Suppressor macrophage treated with lipopolysaccharide for 1 hour (primary cell): ENCODE results near the gene SPTBN4.
A peak's percentile ranks its signal among the peaks of the same experiment; 100 is the strongest.

Experiments used
- DNase-seq, 3 donors: peaks; one replicate each; pipeline ENCODE4 v3.0.0-alpha.2; 2020 to 2022

The SPTBN4 gene

DNA sequence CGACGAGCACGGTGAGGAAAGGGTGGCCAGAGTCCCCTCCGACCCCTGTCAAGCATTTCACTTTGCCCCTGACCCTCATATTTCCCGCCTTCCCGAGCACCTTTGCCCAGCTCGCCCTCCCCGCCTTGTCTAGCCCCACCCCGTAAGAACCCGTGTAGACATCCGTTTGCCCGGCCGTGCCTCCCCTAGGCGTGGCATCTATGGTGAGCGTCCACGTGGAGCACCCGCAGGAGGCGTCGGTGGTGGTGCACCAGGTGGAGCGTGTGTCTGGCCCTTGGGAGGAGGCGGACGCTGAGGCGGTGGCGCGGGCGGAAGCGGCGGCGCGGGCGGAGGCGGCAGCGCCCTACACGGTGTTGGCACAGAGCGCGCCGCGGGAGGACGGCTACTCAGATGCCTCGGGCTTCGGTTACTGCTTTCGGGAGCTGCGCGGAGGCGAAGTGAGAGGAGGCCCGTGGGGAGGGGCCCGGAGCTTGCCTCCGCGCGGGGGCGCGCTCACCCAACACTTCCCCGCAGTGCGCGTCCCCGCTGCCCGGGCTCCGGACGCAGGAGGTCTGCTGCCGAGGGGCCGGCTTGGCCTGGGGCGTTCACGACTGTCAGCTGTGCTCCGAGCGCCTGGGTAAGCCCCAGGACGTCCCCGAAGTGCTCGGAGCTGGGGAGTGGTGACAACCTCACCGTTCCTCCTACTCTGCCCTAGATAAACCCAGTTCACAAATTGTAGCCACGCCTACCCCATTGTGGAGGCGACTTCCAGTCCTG, 138.6 kb downstream of the SPTBN4 start:
- peak; percentile 79 to 91 (median 84) for DNase-seq

DNA sequence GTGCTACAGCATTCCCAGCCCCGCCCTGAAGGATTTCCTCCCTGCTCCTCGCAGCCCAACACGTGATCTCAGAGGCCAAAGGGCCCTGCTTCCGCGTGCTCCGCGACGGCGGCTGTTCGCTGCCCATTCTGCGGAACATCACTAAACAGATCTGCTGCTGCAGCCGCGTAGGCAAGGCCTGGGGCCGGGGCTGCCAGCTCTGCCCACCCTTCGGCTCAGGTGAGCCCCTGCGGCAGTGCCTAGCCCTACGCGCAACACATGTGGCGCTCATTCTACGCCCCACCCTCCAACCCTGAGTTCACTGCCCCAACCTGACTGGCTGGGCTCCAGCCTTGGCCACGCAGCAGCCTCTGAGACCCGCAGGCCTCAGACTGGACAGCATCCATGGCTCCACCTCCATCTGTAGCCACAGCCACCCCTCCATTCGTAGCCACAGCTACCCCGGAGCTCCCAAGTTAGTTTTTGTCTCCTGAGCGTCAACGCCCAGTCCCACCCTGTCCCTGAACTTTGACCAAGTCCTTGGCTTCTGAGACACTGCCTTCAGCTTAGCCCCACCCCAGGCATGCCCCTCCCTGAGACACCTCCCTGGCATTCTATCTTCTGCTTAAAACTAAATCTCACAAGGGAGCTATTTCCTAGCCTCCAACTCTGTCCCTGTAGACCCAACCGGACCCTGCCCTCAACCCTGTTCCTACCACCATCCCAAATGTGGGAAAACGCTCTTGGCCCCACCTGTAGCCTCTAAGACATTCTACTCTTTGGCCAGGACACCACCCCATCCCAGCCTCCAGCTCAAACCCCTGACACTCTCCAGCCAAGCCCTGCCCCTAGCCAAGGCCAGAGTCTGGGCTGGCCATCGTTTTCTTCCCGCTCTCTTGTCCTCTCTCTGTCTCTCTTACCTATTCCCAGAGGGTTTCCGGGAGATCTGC, 140.8 kb downstream of the SPTBN4 start:
- no peak for DNase-seq

DNA sequence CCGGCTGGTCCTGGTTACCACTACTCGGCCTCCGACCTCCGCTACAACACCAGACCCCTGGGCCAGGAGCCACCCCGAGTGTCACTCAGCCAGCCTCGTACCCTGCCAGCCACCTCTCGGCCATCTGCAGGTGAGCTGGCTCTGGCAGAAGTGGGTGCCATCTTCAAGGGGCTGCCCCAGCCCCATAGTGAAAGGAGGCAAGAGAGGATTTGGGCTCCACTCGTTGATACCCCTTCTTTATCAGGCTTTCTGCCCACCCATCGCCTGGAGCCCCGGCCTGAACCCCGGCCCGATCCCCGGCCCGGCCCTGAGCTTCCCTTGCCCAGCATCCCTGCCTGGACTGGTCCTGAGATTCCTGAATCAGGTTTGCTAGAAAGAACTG, 141.4 kb downstream of the SPTBN4 start:
- DNase-seq, result no peak

DNA sequence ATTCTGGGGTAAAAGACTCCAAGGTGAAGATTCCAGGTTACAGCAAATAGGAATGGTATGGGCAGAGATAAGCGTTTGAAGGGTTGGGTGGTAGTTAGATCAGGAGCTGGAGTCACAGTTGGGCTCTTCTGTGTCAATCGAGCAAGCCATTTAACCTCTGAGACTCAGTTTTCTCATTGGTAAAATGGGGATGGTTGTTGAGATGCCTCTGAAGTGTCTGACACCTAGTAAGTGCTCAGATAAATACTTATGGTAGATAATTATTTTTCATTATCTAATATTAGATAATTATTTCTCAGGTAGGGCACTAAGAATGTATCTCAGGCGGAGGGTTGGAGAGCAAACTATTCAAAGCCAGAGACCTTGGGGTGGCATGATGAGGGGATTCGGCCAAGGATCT, 142.2 kb downstream of the SPTBN4 start:
- no peak for DNase-seq

DNA sequence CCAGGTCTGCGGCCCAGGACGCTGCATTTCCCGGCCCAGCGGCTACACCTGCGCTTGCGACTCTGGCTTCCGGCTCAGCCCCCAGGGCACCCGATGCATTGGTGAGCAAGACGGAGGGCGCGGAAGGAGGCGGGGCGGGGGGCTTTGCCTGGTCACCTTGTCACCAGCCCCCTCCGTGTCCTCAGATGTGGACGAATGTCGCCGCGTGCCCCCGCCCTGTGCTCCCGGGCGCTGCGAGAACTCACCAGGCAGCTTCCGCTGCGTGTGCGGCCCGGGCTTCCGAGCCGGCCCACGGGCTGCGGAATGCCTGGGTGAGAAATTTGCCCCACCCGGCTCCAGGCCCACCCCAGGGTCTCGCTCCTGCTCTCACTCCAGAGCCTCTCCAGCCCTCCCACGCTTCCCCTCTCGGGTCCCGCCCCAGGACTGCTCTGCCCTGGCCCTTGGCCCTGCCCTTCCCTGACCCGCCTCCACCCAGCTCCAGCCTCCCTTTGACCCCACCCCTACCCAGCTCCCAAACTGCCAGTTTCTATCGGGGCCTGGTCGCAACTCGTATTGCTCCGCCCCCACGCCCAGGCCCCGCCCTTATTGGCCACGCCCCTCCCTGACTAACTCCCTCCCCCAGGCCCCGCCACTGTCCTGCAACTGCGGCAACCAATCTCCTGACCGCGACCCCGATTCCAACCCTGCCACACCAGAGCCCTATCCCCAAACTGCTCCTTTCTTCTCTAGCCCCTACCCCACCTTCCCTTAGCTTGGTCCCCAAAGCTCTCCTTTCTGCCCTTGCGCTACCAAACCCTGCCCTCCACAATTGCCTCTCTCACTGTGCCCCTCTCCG, 143.0 kb downstream of the SPTBN4 start:
- DNase-seq, result peak; percentile 92 to 98 (median 95)

DNA sequence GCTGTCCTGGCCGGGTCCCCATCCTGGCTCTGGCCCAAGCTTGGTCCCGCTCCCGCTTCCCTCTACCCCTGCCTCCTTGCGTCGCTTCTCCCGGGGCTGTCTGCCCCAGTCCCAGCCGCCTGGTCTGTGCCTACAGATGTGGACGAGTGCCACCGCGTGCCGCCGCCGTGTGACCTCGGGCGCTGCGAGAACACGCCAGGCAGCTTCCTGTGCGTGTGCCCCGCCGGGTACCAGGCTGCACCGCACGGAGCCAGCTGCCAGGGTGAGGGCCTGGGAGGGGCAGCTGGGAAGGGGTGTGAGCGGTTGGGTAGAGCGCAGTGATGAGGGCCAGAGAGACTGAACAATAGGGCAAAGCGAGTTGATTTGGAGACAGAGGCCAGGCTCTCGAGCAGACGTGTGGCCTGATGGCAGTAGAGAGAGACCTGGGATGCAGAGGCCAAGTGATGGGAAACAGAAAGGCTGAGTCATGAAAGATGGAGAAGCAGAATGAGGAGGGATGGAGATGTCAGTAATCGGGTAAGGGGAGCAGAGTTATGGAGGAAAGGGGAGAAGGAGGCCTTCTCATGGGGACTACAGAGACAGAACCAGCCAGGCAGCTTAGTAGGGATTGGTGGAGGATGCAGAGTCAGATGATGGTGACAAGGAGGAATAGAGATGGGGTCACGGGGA, 143.7 kb downstream of the SPTBN4 start:
- peak in 1 of 3 donors; percentile 51 for DNase-seq

DNA sequence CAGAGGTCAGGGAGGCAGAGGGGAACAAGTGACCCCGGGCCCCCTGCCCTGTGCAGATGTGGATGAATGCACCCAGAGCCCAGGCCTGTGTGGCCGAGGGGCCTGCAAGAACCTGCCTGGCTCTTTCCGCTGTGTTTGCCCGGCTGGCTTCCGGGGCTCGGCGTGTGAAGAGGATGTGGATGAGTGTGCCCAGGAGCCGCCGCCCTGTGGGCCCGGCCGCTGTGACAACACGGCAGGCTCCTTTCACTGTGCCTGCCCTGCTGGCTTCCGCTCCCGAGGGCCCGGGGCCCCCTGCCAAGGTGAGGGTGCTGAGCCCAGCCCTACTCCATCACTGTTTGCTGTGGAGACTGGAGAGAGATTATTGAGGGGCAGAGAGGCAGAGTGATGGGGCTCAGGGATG, 144.3 kb downstream of the SPTBN4 start:
- no peak for DNase-seq

DNA sequence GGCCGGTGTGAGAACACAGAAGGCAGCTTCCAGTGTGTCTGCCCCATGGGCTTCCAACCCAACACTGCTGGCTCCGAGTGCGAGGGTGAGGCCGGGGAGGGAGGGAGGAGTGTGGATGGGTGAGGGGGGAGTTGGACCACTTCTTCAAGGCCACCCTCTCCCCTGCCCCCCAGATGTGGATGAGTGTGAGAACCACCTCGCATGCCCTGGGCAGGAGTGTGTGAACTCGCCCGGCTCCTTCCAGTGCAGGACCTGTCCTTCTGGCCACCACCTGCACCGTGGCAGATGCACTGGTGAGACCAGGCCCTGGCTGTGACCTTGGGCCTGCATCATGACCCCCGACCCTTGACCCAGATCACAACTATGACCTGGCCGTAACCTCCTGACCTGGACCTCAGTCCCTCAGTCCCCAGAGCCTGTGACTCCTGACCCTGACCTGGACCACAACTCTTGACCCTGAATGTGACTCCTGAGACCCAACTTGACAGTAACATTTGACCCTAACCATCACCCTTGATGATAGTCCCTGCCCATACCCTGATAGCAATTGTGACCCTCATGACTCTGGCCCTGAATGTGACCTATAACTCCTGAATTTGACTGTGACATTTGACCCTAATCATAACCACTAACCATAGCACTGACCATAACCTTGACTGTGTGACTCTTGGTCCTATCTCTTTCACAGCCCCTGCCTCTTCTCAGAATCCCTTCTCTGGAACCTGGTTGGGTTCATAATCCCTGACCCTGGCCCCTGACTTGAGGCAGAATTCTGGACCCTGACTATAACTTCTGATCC, 145.3 kb downstream of the SPTBN4 start:
- DNase-seq, result no peak

DNA sequence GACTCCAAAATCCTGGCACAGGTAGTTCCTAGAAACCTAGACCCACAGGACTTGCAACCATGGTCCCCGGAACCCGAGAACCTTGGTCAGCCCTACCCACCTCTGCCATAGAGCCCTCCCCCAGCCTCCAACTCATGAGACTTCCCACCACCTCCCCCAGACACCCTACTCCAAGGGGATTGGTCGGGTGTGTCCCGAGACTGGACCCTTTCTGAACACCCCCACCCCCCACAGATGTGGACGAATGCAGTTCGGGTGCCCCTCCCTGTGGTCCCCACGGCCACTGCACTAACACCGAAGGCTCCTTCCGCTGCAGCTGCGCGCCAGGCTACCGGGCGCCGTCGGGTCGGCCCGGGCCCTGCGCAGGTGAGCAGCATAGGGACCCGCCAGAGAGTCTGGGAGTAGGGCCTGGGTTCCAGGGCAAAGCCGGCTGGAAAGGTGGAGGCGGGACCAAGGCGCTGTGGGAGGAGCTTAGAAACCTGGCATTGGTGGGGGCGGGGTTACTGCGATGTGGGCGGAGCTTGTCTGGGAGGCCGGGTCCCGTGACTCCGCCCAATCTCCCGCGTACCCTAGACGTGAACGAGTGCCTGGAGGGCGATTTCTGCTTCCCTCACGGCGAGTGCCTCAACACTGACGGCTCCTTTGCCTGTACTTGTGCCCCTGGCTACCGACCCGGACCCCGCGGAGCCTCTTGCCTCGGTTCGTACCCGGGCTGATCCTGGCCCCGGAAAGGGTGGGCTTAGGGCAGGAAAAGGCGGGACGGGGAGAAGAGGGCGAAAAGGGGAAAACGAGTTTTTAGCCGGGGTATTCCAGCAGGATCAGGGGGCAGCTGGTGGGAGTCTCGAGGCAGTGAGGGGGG, 146.3 kb downstream of the SPTBN4 start:
- peak; percentile 59 to 78 (median 65) for DNase-seq

DNA sequence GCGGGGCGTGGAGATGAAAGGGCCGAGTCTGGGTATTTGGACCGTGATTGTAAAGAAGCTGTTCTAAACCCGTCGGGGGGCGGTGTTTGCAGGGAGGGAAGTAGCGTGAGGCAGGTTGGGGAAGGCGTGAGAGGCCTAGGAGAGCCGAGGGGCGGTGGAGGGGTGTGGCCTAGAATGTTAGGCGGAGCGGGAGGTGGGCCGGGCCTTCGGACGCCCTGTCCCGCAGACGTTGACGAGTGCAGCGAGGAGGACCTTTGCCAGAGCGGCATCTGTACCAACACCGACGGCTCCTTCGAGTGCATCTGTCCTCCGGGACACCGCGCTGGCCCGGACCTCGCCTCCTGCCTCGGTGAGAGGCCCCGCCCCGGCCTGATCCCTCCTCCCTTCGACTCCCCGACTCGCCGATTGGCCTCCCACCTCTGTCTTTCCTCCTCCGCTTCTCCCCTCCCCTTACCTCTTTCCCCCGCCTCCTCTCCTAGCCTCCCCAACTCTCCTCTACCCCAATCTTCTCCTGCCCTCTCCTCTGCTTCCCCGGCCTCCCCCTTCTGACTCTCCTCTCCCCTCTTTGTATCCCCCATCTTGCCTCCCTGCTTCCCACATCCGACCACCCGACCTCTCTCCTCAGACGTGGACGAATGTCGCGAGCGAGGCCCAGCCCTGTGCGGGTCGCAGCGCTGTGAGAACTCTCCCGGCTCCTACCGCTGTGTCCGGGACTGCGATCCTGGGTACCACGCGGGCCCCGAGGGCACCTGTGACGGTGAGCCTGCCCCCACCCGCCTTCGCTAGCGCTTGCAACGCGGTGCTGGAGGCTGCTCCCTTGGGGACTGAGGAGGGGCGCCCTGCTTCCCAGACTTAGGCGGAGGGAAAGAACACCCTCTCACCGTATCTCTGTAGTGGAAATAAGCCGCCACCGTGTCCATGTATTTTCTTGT, 147.2 kb downstream of the SPTBN4 start:
- peak; percentile 65 to 81 (median 66) for DNase-seq

DNA sequence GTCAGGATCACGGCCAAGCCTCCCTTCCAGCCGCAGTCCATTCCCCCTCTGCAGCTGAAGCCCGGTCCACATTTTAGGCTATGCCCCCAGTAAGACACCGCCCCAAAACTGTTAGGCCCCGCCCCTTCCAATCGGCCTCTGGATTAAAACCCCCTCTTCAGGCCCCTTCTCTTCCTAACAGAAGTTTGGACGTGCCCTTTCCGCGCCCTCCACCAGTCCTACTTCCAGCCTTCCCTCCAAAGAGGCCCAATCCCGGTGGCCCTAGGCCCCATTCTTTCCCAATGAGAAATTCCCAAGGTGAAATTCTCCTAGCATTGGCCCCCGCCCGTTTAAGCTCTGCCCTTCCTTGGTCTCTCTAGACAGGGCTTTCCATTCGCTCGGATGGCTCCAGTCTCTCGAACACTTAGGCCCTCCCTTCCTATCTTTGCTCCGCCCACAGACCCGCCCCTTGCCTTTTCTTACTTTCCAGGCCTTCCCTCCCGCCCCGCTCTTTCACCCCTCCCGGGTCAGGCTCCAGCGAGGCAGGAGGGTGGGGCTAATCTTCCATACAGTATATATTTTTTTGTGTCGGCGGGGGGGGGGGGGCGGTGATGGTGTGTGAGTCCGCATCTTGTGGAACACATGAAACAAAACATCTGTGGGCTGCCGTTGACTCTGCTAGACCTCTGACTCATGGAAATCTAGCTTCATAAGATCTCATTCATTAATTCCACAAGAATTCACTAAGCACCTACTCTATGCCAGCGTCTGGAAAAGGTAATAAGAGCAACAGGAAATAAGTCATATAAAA, 148.0 kb downstream of the SPTBN4 start:
- peak; percentile 65 to 75 (median 73) for DNase-seq

DNA sequence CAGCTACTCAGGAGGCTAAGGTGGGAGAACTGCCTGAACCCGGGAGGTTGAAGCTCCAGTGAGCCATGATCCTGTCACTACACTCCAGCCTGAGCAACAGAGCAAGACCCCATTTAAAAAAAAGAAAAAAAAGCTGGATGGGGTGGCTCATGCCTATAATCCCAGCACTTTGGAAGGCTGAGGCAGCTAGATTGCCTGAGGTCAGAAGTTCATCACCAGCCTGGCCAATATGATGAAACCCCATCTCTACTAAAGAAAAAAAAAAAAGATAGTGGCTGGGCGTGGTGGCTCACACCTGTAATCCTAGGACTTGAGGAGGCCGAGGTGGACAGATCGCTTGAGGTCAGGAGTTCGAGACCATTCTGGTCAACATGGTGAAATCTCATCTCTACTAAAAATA, 149.4 kb downstream of the SPTBN4 start:
- DNase-seq, result no peak

DNA sequence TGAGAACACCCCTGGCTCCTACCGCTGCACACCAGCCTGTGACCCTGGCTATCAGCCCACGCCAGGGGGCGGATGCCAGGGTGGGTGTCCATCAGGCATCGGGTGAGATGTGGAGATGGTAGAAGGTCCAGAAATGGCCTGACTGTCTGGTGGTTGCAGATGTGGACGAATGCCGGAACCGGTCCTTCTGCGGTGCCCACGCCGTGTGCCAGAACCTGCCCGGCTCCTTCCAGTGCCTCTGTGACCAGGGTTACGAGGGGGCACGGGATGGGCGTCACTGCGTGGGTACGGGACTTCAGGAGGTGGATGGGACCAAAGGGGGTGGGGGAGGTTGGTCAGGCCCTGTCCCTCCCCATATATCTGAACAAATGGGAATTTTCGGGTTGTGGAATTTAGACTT, 150.1 kb downstream of the SPTBN4 start:
- no peak for DNase-seq

DNA sequence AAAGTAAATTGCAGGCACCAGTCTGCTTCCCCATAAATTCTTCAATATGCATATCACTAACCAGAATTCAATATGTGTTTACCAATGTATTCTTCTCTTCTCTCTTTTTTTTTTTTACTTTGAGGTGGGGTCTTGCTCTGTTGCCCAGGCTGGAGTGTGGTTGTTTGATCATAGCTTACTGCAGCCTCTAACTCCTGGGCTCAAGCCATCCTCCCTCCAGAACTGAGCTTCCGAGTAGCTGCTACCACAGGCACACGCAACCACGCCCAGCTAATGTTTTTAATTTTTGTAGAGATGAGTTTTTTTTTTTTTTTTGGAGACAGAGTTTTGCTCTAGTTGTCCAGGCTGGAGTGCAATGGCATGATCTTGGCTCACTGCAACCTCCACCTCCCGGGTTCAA, 151.2 kb downstream of the SPTBN4 start:
- no peak for DNase-seq

DNA sequence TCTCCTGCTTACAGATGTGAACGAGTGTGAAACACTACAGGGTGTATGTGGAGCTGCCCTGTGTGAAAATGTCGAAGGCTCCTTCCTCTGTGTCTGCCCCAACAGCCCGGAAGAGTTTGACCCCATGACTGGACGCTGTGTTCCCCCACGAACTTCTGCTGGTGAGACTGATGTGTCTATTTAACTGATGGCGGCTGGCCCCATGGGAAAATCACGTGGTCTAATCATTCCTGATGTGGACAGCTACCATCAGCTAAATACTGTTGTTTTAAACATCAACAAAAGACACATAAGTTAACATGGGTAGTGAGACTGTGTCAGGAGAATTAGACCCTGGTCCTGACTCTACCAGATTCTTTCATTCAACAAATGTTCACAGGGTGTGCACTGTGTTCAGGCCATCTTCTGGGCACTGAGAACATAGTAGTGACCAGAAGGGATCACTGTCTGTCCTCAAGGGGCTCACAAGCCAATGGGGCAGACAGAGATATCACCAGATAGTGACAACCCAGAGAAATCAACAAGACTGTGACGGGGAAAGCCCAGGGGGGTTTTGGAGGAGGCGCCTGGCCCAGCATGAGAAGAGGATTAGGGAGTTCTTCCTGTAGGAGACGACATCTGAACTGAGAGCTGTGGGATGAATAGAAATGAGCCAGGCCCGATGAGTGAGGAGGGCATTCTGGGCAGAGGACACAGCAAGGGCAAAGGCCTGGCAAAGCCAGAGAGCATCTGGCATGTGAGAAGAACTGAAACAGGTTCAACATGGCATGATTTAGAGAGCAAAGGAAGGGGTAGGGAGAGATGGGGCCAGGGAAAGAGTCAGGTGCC, 152.7 kb downstream of the SPTBN4 start:
- DNase-seq, result peak in 2 of 3 donors; percentile 45 to 59

DNA sequence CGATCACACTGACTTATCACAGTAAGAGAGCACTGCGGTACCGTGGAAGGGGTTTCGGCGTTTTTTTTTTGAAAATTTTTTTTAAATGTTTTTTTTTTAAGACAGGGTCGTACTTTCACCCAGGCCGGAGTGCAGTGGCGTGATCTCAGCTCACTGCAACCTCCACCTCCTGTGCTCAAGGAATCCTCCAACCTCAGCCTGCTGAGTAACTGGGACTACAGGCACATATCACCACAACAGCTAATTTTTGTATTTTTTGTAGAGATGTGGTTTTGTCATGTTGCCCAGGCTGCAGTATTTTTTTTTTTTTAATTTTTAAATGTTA, 153.3 kb downstream of the SPTBN4 start:
- DNase-seq, result no peak

DNA sequence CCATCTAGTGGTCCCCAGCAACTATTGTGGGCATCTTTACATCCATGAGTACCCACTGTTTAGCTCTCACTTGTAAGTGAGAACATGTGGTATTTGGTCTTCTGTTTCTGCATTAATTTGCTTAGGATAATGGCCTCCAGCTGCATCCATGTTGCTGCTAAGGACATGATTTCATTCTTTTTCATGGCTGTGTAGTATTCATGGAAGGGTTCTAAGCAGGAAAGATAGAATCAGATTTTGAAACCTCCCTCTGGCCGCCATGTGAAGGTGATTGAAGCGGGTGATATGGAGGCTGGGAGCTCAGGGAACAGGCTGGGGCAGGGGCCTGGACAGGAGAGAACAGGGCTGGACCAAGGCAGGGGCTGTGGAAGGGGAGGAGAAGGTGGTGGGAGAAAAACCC, 154.5 kb downstream of the SPTBN4 start:
- no peak for DNase-seq
